GM10266 (cell line): ENCODE results near the gene CDH1.

Source experiments
- DNase-seq: peaks from one replicate; pipeline ENCODE4 v3.0.0; 2012; ENCODE audit errors: extremely low spot score
- TF ChIP-seq, protein P1 (sequence below): IDR thresholded peaks from 2 replicates; pipeline ENCODE4 v1.5.1; 2012; ENCODE audit warnings: mild to moderate bottlenecking, low read depth; ENCODE audit not compliant: control insufficient read depth, insufficient read depth; ENCODE audit errors: missing control alignments

The CDH1 gene

DNA sequence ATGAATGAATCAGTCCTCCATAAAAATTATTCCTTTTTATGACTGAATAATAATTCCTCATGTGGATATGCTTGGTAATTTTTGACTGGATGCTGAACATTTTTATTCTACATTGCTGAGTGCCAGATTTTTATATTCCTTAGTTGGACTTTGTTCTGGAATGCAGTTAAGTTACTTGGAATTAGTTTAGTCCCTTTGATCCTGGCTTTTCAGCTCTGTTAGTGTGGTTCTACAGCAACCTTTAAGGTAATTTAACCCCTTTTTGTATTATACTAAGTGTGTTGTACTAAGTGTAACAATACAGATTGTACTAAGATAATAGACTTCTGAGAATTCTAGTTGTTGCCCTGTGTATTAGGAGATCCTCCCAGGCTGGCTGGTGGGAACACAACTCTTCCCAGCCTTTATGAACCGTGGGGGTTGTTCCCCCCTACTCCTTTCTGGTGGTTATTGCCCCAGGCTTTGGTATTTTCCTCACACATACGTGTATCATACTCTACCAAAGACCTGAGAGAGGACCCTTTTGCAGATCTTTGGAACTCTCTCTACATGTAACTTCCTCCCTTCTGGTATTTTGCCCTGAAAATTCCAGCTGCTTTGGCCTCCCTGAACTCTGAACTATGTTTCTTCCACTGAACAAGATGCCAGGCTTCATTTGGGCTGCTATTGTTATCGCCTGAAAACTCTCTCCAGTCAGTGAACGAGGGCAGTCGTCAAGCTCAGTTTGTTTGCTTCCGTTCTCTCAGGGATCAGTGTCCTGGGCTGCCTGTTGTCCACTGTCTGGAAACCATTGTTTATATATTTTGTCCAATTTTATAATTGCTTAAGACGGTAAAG, 136.8 kb downstream of the CDH1 start:
- DNase-seq: no peak
- TF ChIP-seq, protein P1, sequence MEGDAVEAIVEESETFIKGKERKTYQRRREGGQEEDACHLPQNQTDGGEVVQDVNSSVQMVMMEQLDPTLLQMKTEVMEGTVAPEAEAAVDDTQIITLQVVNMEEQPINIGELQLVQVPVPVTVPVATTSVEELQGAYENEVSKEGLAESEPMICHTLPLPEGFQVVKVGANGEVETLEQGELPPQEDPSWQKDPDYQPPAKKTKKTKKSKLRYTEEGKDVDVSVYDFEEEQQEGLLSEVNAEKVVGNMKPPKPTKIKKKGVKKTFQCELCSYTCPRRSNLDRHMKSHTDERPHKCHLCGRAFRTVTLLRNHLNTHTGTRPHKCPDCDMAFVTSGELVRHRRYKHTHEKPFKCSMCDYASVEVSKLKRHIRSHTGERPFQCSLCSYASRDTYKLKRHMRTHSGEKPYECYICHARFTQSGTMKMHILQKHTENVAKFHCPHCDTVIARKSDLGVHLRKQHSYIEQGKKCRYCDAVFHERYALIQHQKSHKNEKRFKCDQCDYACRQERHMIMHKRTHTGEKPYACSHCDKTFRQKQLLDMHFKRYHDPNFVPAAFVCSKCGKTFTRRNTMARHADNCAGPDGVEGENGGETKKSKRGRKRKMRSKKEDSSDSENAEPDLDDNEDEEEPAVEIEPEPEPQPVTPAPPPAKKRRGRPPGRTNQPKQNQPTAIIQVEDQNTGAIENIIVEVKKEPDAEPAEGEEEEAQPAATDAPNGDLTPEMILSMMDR: no peak

DNA sequence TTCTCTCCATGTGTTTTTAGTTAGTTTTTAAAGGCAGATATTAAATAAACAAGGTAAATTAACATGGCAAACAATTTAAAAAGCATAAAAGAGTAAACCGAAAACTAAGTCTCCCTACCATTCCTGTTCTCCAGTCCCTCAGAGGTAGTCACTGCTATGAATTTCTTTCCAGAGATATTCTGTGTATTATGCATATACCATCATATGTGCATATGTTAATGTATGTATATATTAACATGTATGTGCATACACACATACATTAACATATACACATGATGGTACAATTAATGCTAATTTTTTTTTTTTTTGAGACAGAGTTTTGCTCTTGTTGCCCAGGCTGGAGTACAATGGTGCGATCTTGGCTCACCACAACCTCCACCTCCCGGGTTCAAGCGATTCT, 138.8 kb downstream of the CDH1 start:
- TF ChIP-seq, protein P1: no peak
- no peak for DNase-seq

DNA sequence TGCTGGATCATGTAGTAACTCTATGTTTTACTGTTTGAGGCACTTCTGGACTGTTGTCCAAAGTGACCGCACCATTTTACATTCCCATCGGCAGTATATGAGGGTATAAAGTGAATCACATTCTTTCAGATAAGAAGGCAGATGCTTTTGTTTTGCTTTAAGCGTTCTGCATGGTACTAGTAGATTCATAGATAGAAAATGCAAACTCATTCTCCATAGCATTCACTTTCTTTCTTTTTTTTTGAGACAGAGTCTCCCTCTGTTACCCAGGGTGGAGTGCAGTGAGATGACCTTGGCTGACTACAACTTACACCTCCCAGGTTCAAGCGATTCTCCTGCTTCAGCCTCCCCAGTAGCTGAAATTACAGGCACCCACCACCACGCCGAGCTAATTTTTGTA, 146.6 kb downstream of the CDH1 start:
- DNase-seq: no peak
- TF ChIP-seq, protein P1: no peak

DNA sequence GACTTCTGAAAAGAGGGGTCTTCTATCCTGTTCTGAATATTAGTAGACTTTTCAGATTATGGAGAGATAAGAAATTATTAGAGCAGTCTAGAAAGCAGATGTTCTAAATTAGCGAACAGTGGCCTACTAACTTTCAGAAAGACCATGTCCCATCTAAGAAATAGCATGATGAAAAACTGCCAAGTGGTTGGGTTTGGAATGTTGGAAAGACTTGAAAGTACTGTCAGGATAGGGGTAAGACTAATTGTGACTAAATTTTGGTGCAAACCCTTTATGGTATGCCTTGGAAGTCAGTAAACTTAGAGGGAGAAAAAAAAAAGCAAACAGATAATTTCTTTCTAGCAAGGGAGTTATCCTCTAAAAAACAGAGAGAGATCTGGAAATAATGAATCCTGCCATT, 147.3 kb downstream of the CDH1 start:
- DNase-seq: no peak
- TF ChIP-seq, protein P1: no peak
